Mesothelial cell of epicardium (in vitro differentiated cells): ENCODE measurements around the gene AOC3. TPM values are rescaled to one million over a fixed set of nuclear protein-coding genes. Genes with fewer than 3 reads are reported as not detected.

Experiments used
- DNase-seq, 2 experiments: peaks; one replicate each; pipeline ENCODE4 v3.0.0; 2021; ENCODE audit warnings: low spot score in 2 of 2; ENCODE audit not compliant: unreplicated experiment in 2 of 2
- H3K27ac Mint-ChIP-seq: 2 replicates; pipeline ENCODE4 v1.8.0; 2021; ENCODE audit warnings: mixed read lengths
- H3K27me3 Mint-ChIP-seq: 2 replicates; pipeline ENCODE4 v1.8.0; 2021; ENCODE audit warnings: low read depth, mixed read lengths
- H3K36me3 Mint-ChIP-seq: 2 replicates; pipeline ENCODE4 v1.8.0; 2021; ENCODE audit warnings: mixed read lengths
- H3K4me1 Mint-ChIP-seq: 2 replicates; pipeline ENCODE4 v1.8.0; 2021; ENCODE audit warnings: mixed read lengths
- H3K4me3 Mint-ChIP-seq: 2 replicates; pipeline ENCODE4 v1.8.0; 2021; ENCODE audit warnings: mild to moderate bottlenecking, moderate library complexity, mixed read lengths
- H3K9me3 Mint-ChIP-seq: 2 replicates; pipeline ENCODE4 v1.8.0; 2021; ENCODE audit warnings: mixed read lengths
- total RNA-seq: library from RNA; stranded (reverse); gene quantifications from 3 replicates; pipeline ENCODE4 v1.2.1, GENCODE V29; 2021
- TF ChIP-seq, protein P1 (sequence below): fragments of 200-600 bp; sonication (generic); IDR thresholded peaks from one replicate; pipeline ENCODE4 v1.5.0; 2021; ENCODE audit warnings: antibody characterized with exemption; ENCODE audit not compliant: unreplicated experiment

Gene AOC3
- total RNA-seq, 1 donor from 2014 or later: 1.5 TPM

DNA sequence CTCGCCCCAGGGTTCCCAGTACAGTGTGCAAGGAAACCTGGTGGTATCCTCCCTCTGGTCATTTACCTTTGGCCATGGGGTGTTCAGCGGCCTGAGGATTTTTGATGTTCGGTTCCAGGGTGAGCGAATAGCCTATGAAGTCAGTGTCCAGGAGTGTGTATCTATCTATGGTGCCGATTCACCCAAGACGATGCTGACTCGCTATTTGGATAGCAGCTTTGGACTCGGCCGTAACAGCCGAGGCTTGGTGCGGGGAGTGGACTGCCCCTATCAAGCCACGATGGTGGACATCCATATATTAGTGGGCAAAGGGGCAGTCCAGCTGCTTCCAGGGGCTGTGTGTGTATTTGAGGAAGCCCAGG is 5.5 kb upstream of the AOC3 start:
- H3K9me3 Mint-ChIP-seq: no peaks in the 10 kb centered on the region
- TF ChIP-seq, protein P1, sequence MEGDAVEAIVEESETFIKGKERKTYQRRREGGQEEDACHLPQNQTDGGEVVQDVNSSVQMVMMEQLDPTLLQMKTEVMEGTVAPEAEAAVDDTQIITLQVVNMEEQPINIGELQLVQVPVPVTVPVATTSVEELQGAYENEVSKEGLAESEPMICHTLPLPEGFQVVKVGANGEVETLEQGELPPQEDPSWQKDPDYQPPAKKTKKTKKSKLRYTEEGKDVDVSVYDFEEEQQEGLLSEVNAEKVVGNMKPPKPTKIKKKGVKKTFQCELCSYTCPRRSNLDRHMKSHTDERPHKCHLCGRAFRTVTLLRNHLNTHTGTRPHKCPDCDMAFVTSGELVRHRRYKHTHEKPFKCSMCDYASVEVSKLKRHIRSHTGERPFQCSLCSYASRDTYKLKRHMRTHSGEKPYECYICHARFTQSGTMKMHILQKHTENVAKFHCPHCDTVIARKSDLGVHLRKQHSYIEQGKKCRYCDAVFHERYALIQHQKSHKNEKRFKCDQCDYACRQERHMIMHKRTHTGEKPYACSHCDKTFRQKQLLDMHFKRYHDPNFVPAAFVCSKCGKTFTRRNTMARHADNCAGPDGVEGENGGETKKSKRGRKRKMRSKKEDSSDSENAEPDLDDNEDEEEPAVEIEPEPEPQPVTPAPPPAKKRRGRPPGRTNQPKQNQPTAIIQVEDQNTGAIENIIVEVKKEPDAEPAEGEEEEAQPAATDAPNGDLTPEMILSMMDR: no peak
- no peak overlapping the region for H3K4me3 Mint-ChIP-seq
- no peaks in the 10 kb centered on the region for H3K4me1 Mint-ChIP-seq
- no peak for DNase-seq
- H3K27me3 Mint-ChIP-seq: peaks cover 4% of the 10 kb centered on the region
- no peak overlapping the region for H3K27ac Mint-ChIP-seq
- peaks cover 7% of the 10 kb centered on the region for H3K36me3 Mint-ChIP-seq

DNA sequence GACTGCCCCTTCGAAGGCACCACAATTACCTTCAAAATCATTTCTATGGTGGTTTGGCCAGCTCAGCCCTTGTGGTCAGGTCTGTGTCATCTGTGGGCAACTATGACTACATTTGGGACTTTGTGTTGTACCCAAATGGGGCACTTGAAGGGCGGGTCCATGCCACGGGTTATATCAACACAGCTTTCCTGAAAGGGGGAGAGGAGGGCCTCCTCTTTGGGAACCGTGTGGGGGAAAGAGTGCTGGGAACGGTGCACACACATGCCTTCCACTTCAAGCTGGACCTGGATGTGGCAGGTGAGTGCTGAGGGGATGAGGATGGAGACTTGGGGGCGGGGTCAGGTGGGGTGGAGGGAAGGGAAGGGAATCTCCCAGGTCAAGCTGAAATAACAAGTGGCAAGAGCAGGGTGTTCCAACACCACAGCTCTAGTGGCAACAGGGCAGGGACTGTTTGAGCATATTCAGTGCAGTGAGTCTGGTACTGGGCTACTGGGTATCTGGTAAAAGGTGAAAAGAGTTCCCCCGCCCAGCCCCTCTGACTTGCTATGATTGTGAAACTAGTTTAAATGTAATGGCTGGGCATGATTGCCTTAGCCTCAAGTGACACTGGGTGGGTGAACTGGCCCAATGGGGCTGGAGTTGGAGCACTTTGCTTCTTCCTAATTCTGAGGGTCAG is 4.9 kb upstream of the AOC3 start:
- H3K36me3 Mint-ChIP-seq: peaks cover 7% of the 10 kb centered on the region
- no peak overlapping the region for H3K4me3 Mint-ChIP-seq
- peaks cover 4% of the 10 kb centered on the region for H3K27me3 Mint-ChIP-seq
- TF ChIP-seq, protein P1: no peak
- H3K4me1 Mint-ChIP-seq: no peaks in the 10 kb centered on the region
- DNase-seq: no peak
- no peaks in the 10 kb centered on the region for H3K9me3 Mint-ChIP-seq
- H3K27ac Mint-ChIP-seq: no peak overlapping the region

DNA sequence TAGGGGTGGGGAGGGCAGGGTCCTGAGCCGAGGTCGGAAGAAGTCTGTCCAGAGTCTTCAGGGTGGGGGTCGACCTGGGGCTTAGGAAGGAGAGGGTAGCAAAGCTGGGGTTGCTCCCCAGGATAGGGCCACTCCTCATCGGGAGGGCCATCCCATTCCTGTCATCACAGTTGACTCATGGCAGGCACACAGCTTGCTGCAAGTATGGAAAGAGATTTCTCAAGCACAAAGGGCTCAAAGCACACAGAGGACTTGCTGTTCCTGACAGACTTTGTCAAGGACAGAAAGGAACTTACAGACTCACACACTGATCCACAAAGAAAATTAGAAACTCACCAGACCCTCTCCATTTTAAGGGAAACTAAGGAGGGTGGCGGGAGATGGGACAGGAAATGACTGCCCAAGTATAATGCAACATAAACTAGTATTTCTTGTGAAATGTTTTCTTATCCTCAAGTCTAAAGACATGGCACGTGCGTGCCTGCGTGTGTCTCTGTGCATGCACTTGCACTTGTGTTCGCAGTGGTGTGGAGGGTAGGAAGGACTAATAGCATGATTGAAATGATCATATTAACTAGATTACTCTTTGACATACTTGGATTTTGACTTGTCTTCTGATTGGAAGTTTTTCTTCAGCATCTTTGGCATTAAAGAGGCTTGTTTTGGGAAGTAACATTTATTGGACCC is 4.3 kb upstream of the AOC3 start:
- Mint-ChIP-seq H3K36me3 (peaks cover 7% of the 10 kb centered on the region), H3K27me3 (peaks cover 4% of the 10 kb centered on the region), H3K27ac (no peak overlapping the region), H3K4me3 (no peak overlapping the region), H3K9me3 (no peaks in the 10 kb centered on the region), H3K4me1 (no peaks in the 10 kb centered on the region)
- TF ChIP-seq, protein P1: no peak
- no peak for DNase-seq

- DNase-seq: no peak
- Mint-ChIP-seq H3K27ac (no peak overlapping the region), H3K9me3 (no peaks in the 10 kb centered on the region), H3K27me3 (peaks cover 4% of the 10 kb centered on the region), H3K36me3 (peaks cover 3% of the 10 kb centered on the region), H3K4me1 (no peaks in the 10 kb centered on the region), H3K4me3 (no peak overlapping the region)
- TF ChIP-seq, protein P1: no peak
These were observed 2.9 kb upstream of the AOC3 start for GRCh38 chr17:42848093-42848492.

GRCh38 chr17:42849031-42849430 is 2.0 kb upstream of the AOC3 start:
- H3K9me3 Mint-ChIP-seq: no peaks in the 10 kb centered on the region

More at GRCh38 chr17:42849031-42849430, 2.0 kb upstream of the AOC3 start:
- Mint-ChIP-seq H3K27me3 (peaks cover 5% of the 10 kb centered on the region), H3K27ac (no peak overlapping the region), H3K4me3 (no peak overlapping the region), H3K36me3 (peaks cover 2% of the 10 kb centered on the region), H3K4me1 (no peaks in the 10 kb centered on the region)
- no peak for DNase-seq
- TF ChIP-seq, protein P1: no peak
